ENCODE measurements around the gene FTH1.
"Not testable (repeated sequence)": the region's sequence is repeated elsewhere in the genome, so short reads cannot be mapped to it uniquely, and the experiment has no call there.

Gene FTH1

DNA sequence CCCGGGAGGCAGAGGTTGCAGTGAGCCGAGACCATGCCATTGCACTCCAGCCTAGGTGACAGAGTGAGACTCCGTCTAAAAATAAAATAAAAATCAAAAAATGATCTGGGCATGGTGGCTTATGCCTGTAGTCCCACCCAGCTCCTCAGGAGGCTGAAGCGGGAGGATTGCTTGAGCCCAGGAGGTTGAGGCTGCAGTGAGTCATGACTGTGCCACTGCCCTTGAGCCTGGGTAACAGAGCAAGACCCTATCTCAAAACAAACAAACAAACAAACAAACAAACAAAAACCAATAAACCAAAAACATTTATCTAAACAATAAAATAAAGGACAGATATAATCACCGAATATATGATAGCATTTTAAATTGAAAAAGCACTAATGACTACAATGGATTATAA lies 13.8 kb downstream of the FTH1 start:
- in situ Hi-C loops (cut with MboI; ENCODE audit: low pct_unique_long_range_greater_than_20kb, low sequenced_read_pairs) = loop anchor here (10.0 kb wide), 1 partner anchor 91 kb away; no protein-coding TSS in a partner anchor
- DNase-seq = not testable (repeated sequence)

DNA sequence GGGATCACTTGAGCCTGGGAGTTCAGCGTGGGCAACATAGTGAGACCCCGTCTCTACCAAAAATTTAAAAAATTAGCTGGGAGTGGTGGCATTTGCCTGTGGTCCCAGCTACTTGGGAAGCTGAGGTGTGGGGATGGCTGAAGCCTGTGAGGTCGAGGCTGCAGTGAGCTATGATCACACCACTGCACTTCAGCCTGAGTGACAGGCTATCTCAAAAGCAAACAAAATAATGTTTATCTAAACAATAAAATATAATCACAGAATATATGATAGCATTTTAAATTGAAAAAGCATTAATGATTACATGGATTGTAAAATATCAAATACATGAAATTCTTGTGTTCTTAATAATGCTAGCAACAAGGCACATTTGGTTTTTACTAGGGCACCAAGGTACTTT lies 14.6 kb downstream of the FTH1 start:
- in situ Hi-C loops (cut with MboI; ENCODE audit: low pct_unique_long_range_greater_than_20kb, low sequenced_read_pairs) = loop anchor here (10.0 kb wide), 1 partner anchor 92 kb away; no protein-coding TSS in a partner anchor
- no peak for DNase-seq

DNA sequence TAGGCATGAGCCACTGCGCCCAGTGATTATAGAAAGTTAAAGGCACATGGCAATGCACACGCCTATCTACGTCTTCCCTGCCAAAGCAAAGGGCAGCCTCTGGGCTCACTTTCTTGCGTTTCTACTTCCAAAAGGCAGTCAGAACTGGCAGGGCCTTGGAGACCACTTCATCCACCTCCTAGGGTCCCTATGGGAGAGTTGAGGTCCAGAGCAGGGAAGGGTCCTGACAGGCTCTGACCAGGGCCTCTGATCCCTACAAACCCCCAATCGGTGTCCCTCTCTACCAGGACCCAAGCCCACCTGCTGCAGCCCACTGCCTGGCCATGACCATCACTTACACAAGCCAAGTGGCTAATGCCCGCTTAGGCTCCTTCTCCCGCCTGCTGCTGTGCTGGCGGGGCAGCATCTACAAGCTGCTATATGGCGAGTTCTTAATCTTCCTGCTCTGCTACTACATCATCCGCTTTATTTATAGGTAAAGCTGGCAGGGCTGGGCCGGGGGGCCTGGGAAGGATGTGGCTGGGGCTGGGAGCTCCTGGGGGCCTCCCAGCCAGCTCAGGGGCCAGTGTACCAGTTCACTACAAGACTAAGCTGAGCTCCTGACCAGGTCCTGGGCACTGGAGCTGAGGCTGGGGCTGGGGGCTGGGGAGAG lies 15.8 kb downstream of the FTH1 start:
- in situ Hi-C loops (cut with MboI; ENCODE audit: low pct_unique_long_range_greater_than_20kb, low sequenced_read_pairs) = loop anchor here (10.0 kb wide), 1 partner anchor 93 kb away; no protein-coding TSS in a partner anchor

DNA sequence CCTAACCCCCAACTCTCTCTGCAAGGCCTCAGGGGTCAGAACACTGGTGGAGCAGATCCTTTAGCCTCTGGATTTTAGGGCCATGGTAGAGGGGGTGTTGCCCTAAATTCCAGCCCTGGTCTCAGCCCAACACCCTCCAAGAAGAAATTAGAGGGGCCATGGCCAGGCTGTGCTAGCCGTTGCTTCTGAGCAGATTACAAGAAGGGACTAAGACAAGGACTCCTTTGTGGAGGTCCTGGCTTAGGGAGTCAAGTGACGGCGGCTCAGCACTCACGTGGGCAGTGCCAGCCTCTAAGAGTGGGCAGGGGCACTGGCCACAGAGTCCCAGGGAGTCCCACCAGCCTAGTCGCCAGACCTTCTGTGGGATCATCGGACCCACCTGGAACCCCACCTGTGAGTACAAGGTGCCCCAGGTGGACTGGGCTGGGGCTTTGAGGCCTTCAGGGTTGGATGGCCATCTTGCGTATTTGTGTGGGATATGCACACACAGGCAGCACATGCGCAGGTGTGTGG lies 17.3 kb downstream of the FTH1 start, which contains the start of gene BEST1:
TSS of gene BEST1 (plus strand) at position 317 of the 513 bp plus-strand sequence. CDS start 1,456 bp downstream, outside the sequence.
- in situ Hi-C loops (cut with MboI; ENCODE audit: low pct_unique_long_range_greater_than_20kb, low sequenced_read_pairs) = loop anchor here (10.0 kb wide), 1 partner anchor 95 kb away; no protein-coding TSS in a partner anchor
- no peak for DNase-seq

More for the DNA sequence above, 15.8 kb downstream of the FTH1 start:
- no peak for DNase-seq

- in situ Hi-C loops (cut with MboI; ENCODE audit: low pct_unique_long_range_greater_than_20kb, low sequenced_read_pairs) = loop anchor here (10.0 kb wide), 2 partner anchors 55 to 95 kb away; partner anchors contain the start of gene FADS3
- DNase-seq = peak; percentile 54
These were observed 18.0 kb downstream of the FTH1 start for GRCh38 chr11:61949169-61950034.

- DNase-seq = no peak
- in situ Hi-C loops (cut with MboI; ENCODE audit: low pct_unique_long_range_greater_than_20kb, low sequenced_read_pairs) = loop anchor here (10.0 kb wide), 1 partner anchor 54 kb away; the partner anchor contains the start of gene FADS3
These were observed 18.9 kb downstream of the FTH1 start for GRCh38 chr11:61948505-61948904.

- DNase-seq = peak; percentile 83
- in situ Hi-C loops (cut with MboI; ENCODE audit: low pct_unique_long_range_greater_than_20kb, low sequenced_read_pairs) = loop anchor here (10.0 kb wide), 1 partner anchor 53 kb away; the partner anchor contains the start of gene FADS3
These were observed 19.8 kb downstream of the FTH1 start for GRCh38 chr11:61947486-61948210.

GRCh38 chr11:61946894-61947293 lies 20.5 kb downstream of the FTH1 start:
- in situ Hi-C loops (cut with MboI; ENCODE audit: low pct_unique_long_range_greater_than_20kb, low sequenced_read_pairs) = loop anchor here (10.0 kb wide), 1 partner anchor 52 kb away; the partner anchor contains the start of gene FADS3
- no peak for DNase-seq

- no peak for DNase-seq
- in situ Hi-C loops (cut with MboI; ENCODE audit: low pct_unique_long_range_greater_than_20kb, low sequenced_read_pairs) = loop anchor here (10.0 kb wide), 1 partner anchor 50 kb away; the partner anchor contains the start of gene FADS3
These were observed 22.2 kb downstream of the FTH1 start for GRCh38 chr11:61945191-61945590.

GRCh38 chr11:61940466-61940865 lies 27.0 kb downstream of the FTH1 start:
- in situ Hi-C loops (cut with MboI; ENCODE audit: low pct_unique_long_range_greater_than_20kb, low sequenced_read_pairs) = loop anchor here (10.0 kb wide), 1 partner anchor 46 kb away; the partner anchor contains the start of gene FADS3
- DNase-seq = no peak

GRCh38 chr11:61935861-61936260 lies 31.6 kb downstream of the FTH1 start:
- in situ Hi-C loops (cut with MboI; ENCODE audit: low pct_unique_long_range_greater_than_20kb, low sequenced_read_pairs) = no loop called here
- no peak for DNase-seq

GRCh38 chr11:61930933-61931332 lies 36.5 kb downstream of the FTH1 start:
- in situ Hi-C loops (cut with MboI; ENCODE audit: low pct_unique_long_range_greater_than_20kb, low sequenced_read_pairs) = no loop called here

DNA sequence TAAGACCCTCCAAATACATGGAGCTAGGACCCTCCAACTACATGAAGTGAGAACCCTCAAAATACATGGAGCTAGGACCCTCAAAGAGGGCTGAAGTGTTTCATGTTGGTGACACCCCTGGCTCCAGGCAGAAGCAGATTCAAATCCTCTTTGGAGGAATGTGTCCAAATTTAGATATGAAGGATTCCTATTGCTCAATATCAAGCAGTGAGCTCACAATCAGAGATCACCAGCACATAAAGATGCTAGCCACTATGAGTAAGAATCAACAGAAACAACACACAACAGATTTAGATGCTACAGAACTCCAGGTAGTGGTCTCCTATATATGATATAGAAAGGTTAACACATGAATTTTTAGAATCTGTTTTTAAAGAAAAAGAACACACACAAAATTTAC lies 38.8 kb downstream of the FTH1 start:
- no peak for DNase-seq
- in situ Hi-C loops (cut with MboI; ENCODE audit: low pct_unique_long_range_greater_than_20kb, low sequenced_read_pairs) = no loop called here

More at GRCh38 chr11:61930933-61931332, 36.5 kb downstream of the FTH1 start:
- DNase-seq = no peak

DNA sequence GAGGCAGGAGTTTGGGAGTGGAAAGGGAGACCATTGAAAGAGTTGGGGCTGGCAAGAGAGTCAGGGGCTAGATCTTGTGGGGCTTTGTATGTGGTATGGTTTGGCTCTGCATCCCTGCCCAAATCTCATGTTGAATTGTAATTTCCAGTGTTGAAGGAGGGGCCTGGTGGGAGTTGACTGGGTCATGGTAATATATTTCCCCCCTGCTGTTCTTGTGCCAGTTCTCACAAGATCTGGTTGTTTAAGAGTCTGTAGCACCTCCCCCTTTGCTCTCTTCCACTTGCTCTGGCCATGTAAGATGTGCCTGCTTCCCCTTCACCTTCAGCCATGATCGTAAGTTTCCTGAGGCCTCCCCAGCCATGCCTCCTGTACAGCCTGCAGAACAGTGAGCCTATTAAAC lies 39.9 kb downstream of the FTH1 start:
- in situ Hi-C loops (cut with MboI; ENCODE audit: low pct_unique_long_range_greater_than_20kb, low sequenced_read_pairs) = no loop called here
- no peak for DNase-seq

- no peak for DNase-seq
- in situ Hi-C loops (cut with MboI; ENCODE audit: low pct_unique_long_range_greater_than_20kb, low sequenced_read_pairs) = no loop called here
These were observed 41.2 kb downstream of the FTH1 start for GRCh38 chr11:61926235-61926634.

- in situ Hi-C loops (cut with MboI; ENCODE audit: low pct_unique_long_range_greater_than_20kb, low sequenced_read_pairs) = no loop called here
- DNase-seq = no peak
These were observed 41.7 kb downstream of the FTH1 start for GRCh38 chr11:61925736-61926135.

GRCh38 chr11:61924064-61924455 lies 43.4 kb downstream of the FTH1 start:
- in situ Hi-C loops (cut with MboI; ENCODE audit: low pct_unique_long_range_greater_than_20kb, low sequenced_read_pairs) = no loop called here
- no peak for DNase-seq

- DNase-seq = peak; percentile 41
- in situ Hi-C loops (cut with MboI; ENCODE audit: low pct_unique_long_range_greater_than_20kb, low sequenced_read_pairs) = no loop called here
These were observed 44.0 kb downstream of the FTH1 start for GRCh38 chr11:61923166-61924063.

All from KBM-7 (cell line).